ENCODE measurements around the gene MYL5.

MYL5 gene

GRCh38 chr4:708631-708933, 34.2 kb downstream of the MYL5 start:
- DNase-seq = no peak

- DNase-seq = no peak
These were observed 35.0 kb downstream of the MYL5 start for GRCh38 chr4:709348-709747.

- no peak for DNase-seq
These were observed 35.8 kb downstream of the MYL5 start for GRCh38 chr4:710116-710515.

- no peak for DNase-seq
These were observed 36.6 kb downstream of the MYL5 start for GRCh38 chr4:710916-711315.

GRCh38 chr4:712093-712492, 37.8 kb downstream of the MYL5 start:
- no peak for DNase-seq

- no peak for DNase-seq
These were observed 38.7 kb downstream of the MYL5 start for GRCh38 chr4:712916-713632.

- DNase-seq = no peak
These were observed 39.7 kb downstream of the MYL5 start for GRCh38 chr4:714087-714486.

GRCh38 chr4:717601-718320, 43.4 kb downstream of the MYL5 start:
- no peak for DNase-seq

- no peak for DNase-seq
These were observed 44.1 kb downstream of the MYL5 start for GRCh38 chr4:718460-718859.

GRCh38 chr4:720111-720860, 45.9 kb downstream of the MYL5 start:
- no peak for DNase-seq

- no peak for DNase-seq
These were observed 47.2 kb downstream of the MYL5 start for GRCh38 chr4:721261-722168.

GRCh38 chr4:722169-722725, 47.9 kb downstream of the MYL5 start:
- DNase-seq = no peak

GRCh38 chr4:722851-723360, 48.6 kb downstream of the MYL5 start:
- DNase-seq = no peak

GRCh38 chr4:723751-724530, 49.6 kb downstream of the MYL5 start:
- DNase-seq = no peak

GRCh38 chr4:725391-726234, 51.3 kb downstream of the MYL5 start:
- DNase-seq = no peak

- DNase-seq = no peak
These were observed 52.0 kb downstream of the MYL5 start for GRCh38 chr4:726235-726787.

- DNase-seq = no peak
These were observed 52.5 kb downstream of the MYL5 start for GRCh38 chr4:726838-727237.

- DNase-seq = no peak
These were observed 53.2 kb downstream of the MYL5 start for GRCh38 chr4:727576-727975.

GRCh38 chr4:729336-730315, 55.3 kb downstream of the MYL5 start:
- DNase-seq = no peak
